GM11168 (cell line): ENCODE data around the gene PARP9.
"Not testable (repeated sequence)": the region's sequence is repeated elsewhere in the genome, so short reads cannot be mapped to it uniquely, and the experiment has no call there.

Experiments used
- in situ Hi-C: fragments of 300-500 bp; cut with MboI; formaldehyde crosslinking; loops from one replicate; pipeline ENCODE4 v1.12.0; 2022; ENCODE audit warnings: low sequenced_read_pairs; ENCODE audit not compliant: unreplicated experiment

PARP9 gene

GRCh38 chr3:122533931-122534334 lies 30.2 kb downstream of the PARP9 start:
- in situ Hi-C loops: no loop called here

GRCh38 chr3:122533480-122533879 lies 30.6 kb downstream of the PARP9 start:
- in situ Hi-C loops: no loop called here

GRCh38 chr3:122530164-122530563 lies 33.9 kb downstream of the PARP9 start:
- in situ Hi-C loops: no loop called here

- in situ Hi-C loops: loop anchor here (5.0 kb wide), 1 partner anchor 34 kb away; no protein-coding TSS in a partner anchor
Measured at GRCh38 chr3:122523317-122523716, 40.8 kb downstream of the PARP9 start.

- in situ Hi-C loops: loop anchor here (5.0 kb wide), 1 partner anchor 36 kb away; no protein-coding TSS in a partner anchor
Measured at GRCh38 chr3:122520861-122521260, 43.2 kb downstream of the PARP9 start.

- in situ Hi-C loops: loop anchor here (5.0 kb wide), 1 partner anchor 38 kb away; no protein-coding TSS in a partner anchor
Measured at GRCh38 chr3:122519693-122520092, 44.4 kb downstream of the PARP9 start.

- in situ Hi-C loops: no loop called here
Measured at GRCh38 chr3:122516846-122517360, 47.2 kb downstream of the PARP9 start.

- in situ Hi-C loops: no loop called here
Measured at GRCh38 chr3:122515870-122516269, 48.2 kb downstream of the PARP9 start.

- in situ Hi-C loops: no loop called here
Measured at GRCh38 chr3:122515020-122515468, 49.1 kb downstream of the PARP9 start.

GRCh38 chr3:122514123-122515019 lies 49.7 kb downstream of the PARP9 start, which contains the start of gene KPNA1:
KPNA1 (minus strand) TSS chr3:122514939; CDS start chr3:122496565, 18,374 bp downstream.
- in situ Hi-C loops: no loop called here

- in situ Hi-C loops: no loop called here
Measured at GRCh38 chr3:122513386-122514122, 50.5 kb downstream of the PARP9 start.

- in situ Hi-C loops: no loop called here
Measured at GRCh38 chr3:122512284-122512683, 51.8 kb downstream of the PARP9 start.

GRCh38 chr3:122510878-122511535 lies 53.1 kb downstream of the PARP9 start:
- in situ Hi-C loops: no loop called here

GRCh38 chr3:122508944-122509343 lies 55.2 kb downstream of the PARP9 start:
- in situ Hi-C loops: not testable (repeated sequence)

- in situ Hi-C loops: no loop called here
Measured at GRCh38 chr3:122508135-122508914, 55.8 kb downstream of the PARP9 start.

- in situ Hi-C loops: no loop called here
Measured at GRCh38 chr3:122506450-122506849, 57.6 kb downstream of the PARP9 start.

GRCh38 chr3:122505676-122506075 lies 58.4 kb downstream of the PARP9 start:
- in situ Hi-C loops: no loop called here

GRCh38 chr3:122502941-122503340 lies 61.2 kb downstream of the PARP9 start:
- in situ Hi-C loops: no loop called here

- in situ Hi-C loops: no loop called here
Measured at GRCh38 chr3:122502139-122502538, 62.0 kb downstream of the PARP9 start.
